ENCODE measurements around the gene NOCT.

DNA sequence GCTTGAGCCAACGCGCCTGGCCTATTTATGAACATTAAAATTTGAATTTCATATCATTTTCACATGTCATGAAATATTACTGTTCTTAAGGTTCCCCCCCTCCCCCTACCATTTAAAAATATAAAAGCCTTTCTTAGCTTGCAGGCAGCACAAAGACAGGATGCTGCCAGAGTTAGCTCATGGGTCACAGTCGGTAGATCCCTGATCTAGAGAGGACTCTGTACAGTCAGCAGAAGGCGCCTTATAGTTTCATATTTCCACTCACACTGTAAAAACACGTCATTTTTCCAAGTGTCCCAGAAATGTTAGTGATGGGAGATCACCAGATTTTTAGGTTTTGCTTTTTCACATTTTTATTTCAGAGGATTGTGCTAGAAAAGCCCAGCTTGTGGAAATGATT is 12.2 kb downstream of the NOCT start:
- TF ChIP-seq, protein P1, sequence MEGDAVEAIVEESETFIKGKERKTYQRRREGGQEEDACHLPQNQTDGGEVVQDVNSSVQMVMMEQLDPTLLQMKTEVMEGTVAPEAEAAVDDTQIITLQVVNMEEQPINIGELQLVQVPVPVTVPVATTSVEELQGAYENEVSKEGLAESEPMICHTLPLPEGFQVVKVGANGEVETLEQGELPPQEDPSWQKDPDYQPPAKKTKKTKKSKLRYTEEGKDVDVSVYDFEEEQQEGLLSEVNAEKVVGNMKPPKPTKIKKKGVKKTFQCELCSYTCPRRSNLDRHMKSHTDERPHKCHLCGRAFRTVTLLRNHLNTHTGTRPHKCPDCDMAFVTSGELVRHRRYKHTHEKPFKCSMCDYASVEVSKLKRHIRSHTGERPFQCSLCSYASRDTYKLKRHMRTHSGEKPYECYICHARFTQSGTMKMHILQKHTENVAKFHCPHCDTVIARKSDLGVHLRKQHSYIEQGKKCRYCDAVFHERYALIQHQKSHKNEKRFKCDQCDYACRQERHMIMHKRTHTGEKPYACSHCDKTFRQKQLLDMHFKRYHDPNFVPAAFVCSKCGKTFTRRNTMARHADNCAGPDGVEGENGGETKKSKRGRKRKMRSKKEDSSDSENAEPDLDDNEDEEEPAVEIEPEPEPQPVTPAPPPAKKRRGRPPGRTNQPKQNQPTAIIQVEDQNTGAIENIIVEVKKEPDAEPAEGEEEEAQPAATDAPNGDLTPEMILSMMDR (IDR thresholded peaks at IDR 0.05; ENCODE audit: poor library complexity) = no peak
- TF ChIP-seq EZH2 (IDR thresholded peaks at IDR 0.05; ENCODE audit: borderline replicate concordance) (no peak), EZH2phosphoT487 (IDR thresholded peaks at IDR 0.05; ENCODE audit: low read depth, severe bottlenecking, unreplicated experiment) (no peak)

Data from hepatocyte (in vitro differentiated cells).